Renal cortex interstitium (tissue), 11 donors: ENCODE data around the gene MKLN1. TPM values are rescaled to one million over a fixed set of nuclear protein-coding genes. Genes with fewer than 3 reads are reported as not detected.
"Not testable (repeated sequence)": the region's sequence is repeated elsewhere in the genome, so short reads cannot be mapped to it uniquely, and the experiment has no call there.

Experiments
- DNase-seq, 11 donors: peaks; one replicate each; pipeline ENCODE4 v3.0.0-alpha.2; 2013; ENCODE audit warnings: low read depth in 9 of 11, low spot score in 4 of 11; ENCODE audit errors: extremely low read depth in 1 of 11
- polyA plus RNA-seq, 3 donors: library from polyadenylated mRNA; unstranded; fragments of 120-200 nt; gene quantifications; one replicate each; pipeline ENCODE4 v1.2.1, GENCODE V29; 2013; ENCODE audit not compliant: insufficient read length in 3 of 3

MKLN1 gene
- polyA plus RNA-seq, 3 donors, result 37.8 to 43.3 (median 41.7) TPM

- DNase-seq, result not testable (repeated sequence)
Observed at GRCh38 chr7:131430826-131431225, 103.2 kb downstream of the MKLN1 start.

GRCh38 chr7:131431289-131431688, 103.6 kb downstream of the MKLN1 start:
- DNase-seq, result no peak

GRCh38 chr7:131431756-131432155, 104.1 kb downstream of the MKLN1 start:
- DNase-seq, result no peak

- no peak for DNase-seq
Observed at GRCh38 chr7:131436384-131436783, 108.7 kb downstream of the MKLN1 start.

GRCh38 chr7:131438969-131439368, 111.3 kb downstream of the MKLN1 start:
- no peak for DNase-seq

GRCh38 chr7:131443496-131443895, 115.8 kb downstream of the MKLN1 start:
- DNase-seq, result no peak

- DNase-seq, result no peak
Observed at GRCh38 chr7:131444683-131445082, 117.0 kb downstream of the MKLN1 start.

GRCh38 chr7:131449373-131449902, 121.8 kb downstream of the MKLN1 start:
- DNase-seq, result no peak

- no peak for DNase-seq
Observed at GRCh38 chr7:131454498-131454897, 126.8 kb downstream of the MKLN1 start.

- no peak for DNase-seq
Observed at GRCh38 chr7:131455001-131455400, 127.3 kb downstream of the MKLN1 start.

GRCh38 chr7:131455546-131455945, 127.9 kb downstream of the MKLN1 start:
- DNase-seq, result no peak

- no peak for DNase-seq
Observed at GRCh38 chr7:131456338-131456737, 128.7 kb downstream of the MKLN1 start.

GRCh38 chr7:131459256-131459655, 131.6 kb downstream of the MKLN1 start:
- no peak for DNase-seq

- DNase-seq, result no peak
Observed at GRCh38 chr7:131462059-131462458, 134.4 kb downstream of the MKLN1 start.

- DNase-seq, result not testable (repeated sequence)
Observed at GRCh38 chr7:131462715-131463114, 135.0 kb downstream of the MKLN1 start.

GRCh38 chr7:131466735-131467365, 139.2 kb downstream of the MKLN1 start:
- DNase-seq, result no peak

GRCh38 chr7:131467788-131468187, 140.1 kb downstream of the MKLN1 start:
- DNase-seq, result no peak

GRCh38 chr7:131471250-131472004, 143.8 kb downstream of the MKLN1 start:
- no peak for DNase-seq

- no peak for DNase-seq
Observed at GRCh38 chr7:131476740-131477139, 149.1 kb downstream of the MKLN1 start.
